ENCODE results near the gene CREB3. TPM values are rescaled to one million over a fixed set of nuclear protein-coding genes. Genes with fewer than 3 reads are reported as not detected.

Gene CREB3
- total RNA-seq, 1 experiment from 2014 or later: 27.3 TPM

- Mint-ChIP-seq H3K27me3 (ENCODE audit: low read depth) (no peaks in the 10 kb centered on the region), H3K4me3 (no peak overlapping the region), H3K27ac (no peak overlapping the region), H3K9me3 (no peaks in the 10 kb centered on the region), H3K4me1 (no peaks in the 10 kb centered on the region; a peak in 2 of 4 replicates), H3K36me3 (ENCODE audit: insufficient read depth in 1 of 3, low read depth in 3 of 3) (peaks cover 30 to 67% (median 54%) of the 10 kb centered on the region in 3 experiments; a peak in 6 of 7 replicates)
- Histone ChIP-seq H4K5ac (ENCODE audit: insufficient read length, low read depth, low read length) (no peak overlapping the region), H3K23ac (ENCODE audit: insufficient read length, low read depth, low read length) (no peak overlapping the region), H4K20me1 (ENCODE audit: control insufficient read depth, insufficient read depth, insufficient read length) (no peaks in the 10 kb centered on the region), H3K27me3 (ENCODE audit: insufficient read depth, low read length) (no peaks in the 10 kb centered on the region), H2AFZ (ENCODE audit: low read length) (no peak overlapping the region), H4K91ac (ENCODE audit: insufficient read length, low read depth, low read length) (no peak overlapping the region), H3K23me2 (ENCODE audit: insufficient read length, low read depth, low read length, poor library complexity, severe bottlenecking) (no peaks in the 10 kb centered on the region), H2BK120ac (ENCODE audit: low read depth, low read length, poor library complexity, severe bottlenecking) (no peak overlapping the region), H2AK5ac (ENCODE audit: insufficient read length, low read length) (no peak overlapping the region), H2BK20ac (ENCODE audit: low read depth, low read length, poor library complexity, severe bottlenecking) (no peak overlapping the region), H2BK15ac (ENCODE audit: low read depth, low read length) (no peak overlapping the region), H2BK5ac (ENCODE audit: insufficient read length, low read length) (no peak overlapping the region), H3K4ac (ENCODE audit: low read depth, low read length) (no peak overlapping the region), H3K9me3 (ENCODE audit: control insufficient read depth, low read depth, low read length) (no peaks in the 10 kb centered on the region), H4K8ac (replicated peaks; ENCODE audit: insufficient read length, low read depth, low read length) (no peak overlapping the region), H3K4me1 (ENCODE audit: insufficient read depth, low read length) (peaks cover 14% of the 10 kb centered on the region; the same call in 1 of the 2 replicates), H3K79me1 (ENCODE audit: insufficient read depth, low read depth, low read length, poor library complexity, severe bottlenecking) (no peaks in the 10 kb centered on the region), H3K27ac (ENCODE audit: insufficient read length, low read depth, low read length) (no peak overlapping the region), H3K18ac (ENCODE audit: insufficient read length, low read depth, low read length) (no peak overlapping the region), H3K9ac (ENCODE audit: extremely low read depth, insufficient read length, low read length) (no peak overlapping the region), H3K14ac (ENCODE audit: insufficient read depth, low read length) (no peak overlapping the region), H2BK12ac (ENCODE audit: insufficient read length, low read depth, low read length) (no peak overlapping the region), H3K79me2 (ENCODE audit: insufficient read depth, low read length) (no peaks in the 10 kb centered on the region; the same call in none of the 2 replicates), H3T11ph (ENCODE audit: low read length) (no peak overlapping the region), H3K56ac (ENCODE audit: insufficient read length, low read depth, low read length) (no peak overlapping the region), H3K4me2 (ENCODE audit: insufficient read depth, insufficient read length, low read length) (no peak overlapping the region)
- no CpG with 5 or more reads among the region's 8 CpGs for WGBS (ENCODE audit: extremely low coverage, insufficient read length, low lambda C conversion rate)
- DNase-seq: no peak
- no peak for TF ChIP-seq CTCF (conservative IDR thresholded peaks at IDR 0.05)
These were observed 8.6 kb upstream of the CREB3 start for GRCh38 chr9:35723908-35724307.

All from H9 (cell line).